Cardiac septum (tissue), 1 donor: ENCODE measurements around the gene LTB4R. TPM values are rescaled to one million over a fixed set of nuclear protein-coding genes. Genes with fewer than 3 reads are reported as not detected.
A peak's percentile ranks its signal among the peaks of the same experiment; 100 is the strongest.
"Not testable (repeated sequence)": the region's sequence is repeated elsewhere in the genome, so short reads cannot be mapped to it uniquely, and the experiment has no call there.

ENCODE experiments used
- DNase-seq: peaks from one replicate; pipeline ENCODE4 v3.0.0-alpha.2; 2020; ENCODE audit warnings: low spot score
- intact Hi-C: fragments of 100-400 bp; cut with DNase I; formaldehyde crosslinking; loops from one replicate; pipeline ENCODE4 v1.14.0; 2022
- total RNA-seq: library from RNA; stranded (reverse); fragmentation: NEBNext Ultra II Directional; extraction: Animal tissue kit (Norgen Biotek cat#: 25700); gene quantifications from one replicate; pipeline ENCODE4 v1.2.1, GENCODE V29; 2021
- donor health status: DM: no; HTN: no; CAD: no.

Gene LTB4R
- total RNA-seq, 1 donor from 2014 or later, result 1.8 TPM

DNA sequence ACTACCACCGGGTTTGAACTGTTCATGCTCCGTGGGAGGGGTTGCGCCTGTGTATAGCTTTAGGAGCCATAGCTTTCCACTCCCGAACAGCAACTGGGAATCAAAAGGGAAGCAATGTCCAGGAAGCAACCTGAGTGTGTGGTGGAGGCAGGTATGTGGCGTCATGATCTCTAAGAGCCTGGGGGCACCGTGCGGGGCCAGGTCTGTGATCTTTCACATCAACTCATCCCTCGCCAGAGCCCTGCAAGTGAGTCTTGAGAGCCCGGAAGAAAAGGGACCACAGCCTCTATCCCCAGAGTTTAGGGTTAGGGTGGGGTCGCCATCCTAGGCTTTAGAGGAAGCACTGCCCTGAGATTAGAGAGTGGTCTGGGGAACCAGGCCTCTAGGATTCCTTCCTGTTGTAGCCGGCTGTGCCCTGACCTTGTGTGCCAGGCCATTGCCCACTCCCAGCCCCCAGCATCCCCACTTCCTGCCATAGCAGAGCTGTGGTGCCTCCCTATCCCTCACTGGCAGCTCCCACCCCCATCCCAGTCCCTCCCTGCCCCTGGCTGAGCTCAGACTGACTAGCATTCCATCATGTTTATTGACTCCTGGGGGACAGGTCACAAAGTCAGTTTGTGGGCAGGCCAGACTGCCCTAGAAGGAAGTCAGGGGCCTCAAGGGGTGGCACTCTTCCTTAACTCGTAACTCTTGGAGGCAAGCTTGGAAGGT, 24.3 kb downstream of the LTB4R start:
- intact Hi-C loops, result loop anchor here (2.0 kb wide), 1 partner anchor 31 kb away; no protein-coding TSS in a partner anchor
- no peak for DNase-seq

DNA sequence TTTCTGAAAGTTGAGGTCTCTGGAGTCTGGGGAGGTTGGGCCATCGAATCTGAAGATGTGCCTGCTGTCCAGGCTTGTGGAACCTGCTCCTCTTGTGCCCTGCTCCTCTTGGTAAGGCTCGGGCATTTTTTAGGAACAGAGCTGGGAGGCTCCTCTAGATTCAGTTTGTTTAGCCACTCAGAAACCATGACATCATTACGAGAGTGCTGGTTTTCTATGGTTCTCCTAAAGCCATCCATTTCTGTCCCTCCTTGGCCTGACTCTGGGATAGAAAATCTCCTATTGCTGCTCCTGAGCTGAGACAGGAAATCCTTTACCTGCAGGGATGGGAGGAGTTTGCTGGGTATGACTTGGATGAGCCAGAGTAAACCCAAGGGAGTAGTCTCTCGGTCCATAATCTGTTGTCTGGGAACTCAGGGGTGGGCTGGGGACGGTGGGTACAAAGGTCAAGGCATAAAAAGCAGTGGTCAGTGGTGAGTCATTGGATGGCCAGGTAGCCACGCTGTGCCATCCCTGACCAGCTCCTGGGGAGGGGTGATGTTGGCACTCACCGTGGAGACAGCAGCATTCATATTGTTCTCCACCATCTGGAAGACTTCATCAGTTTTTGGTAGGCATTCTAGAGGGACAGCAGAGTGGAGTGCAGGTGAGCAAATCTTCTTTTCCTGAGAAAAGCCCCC, 26.0 kb downstream of the LTB4R start:
- intact Hi-C loops, result no loop called here
- DNase-seq, result no peak

DNA sequence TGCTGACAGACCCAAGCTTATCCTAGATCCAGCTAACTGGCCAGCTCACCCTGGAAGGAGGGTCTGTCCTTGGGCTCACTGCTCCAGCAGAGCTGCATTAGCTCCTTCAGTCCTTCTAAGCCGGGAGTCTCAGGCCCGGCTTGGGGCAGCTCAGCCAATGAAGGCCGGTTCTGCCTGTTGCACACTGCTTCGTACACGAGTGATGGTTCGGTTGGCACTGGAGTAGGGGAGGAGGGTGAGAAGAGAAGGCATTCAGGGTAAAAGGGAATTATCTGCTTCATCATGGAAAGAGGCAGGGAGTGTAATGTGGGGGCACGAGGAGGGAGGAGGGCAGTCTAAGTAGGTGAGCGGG, 26.5 kb downstream of the LTB4R start:
- intact Hi-C loops, result no loop called here
- DNase-seq, result no peak

DNA sequence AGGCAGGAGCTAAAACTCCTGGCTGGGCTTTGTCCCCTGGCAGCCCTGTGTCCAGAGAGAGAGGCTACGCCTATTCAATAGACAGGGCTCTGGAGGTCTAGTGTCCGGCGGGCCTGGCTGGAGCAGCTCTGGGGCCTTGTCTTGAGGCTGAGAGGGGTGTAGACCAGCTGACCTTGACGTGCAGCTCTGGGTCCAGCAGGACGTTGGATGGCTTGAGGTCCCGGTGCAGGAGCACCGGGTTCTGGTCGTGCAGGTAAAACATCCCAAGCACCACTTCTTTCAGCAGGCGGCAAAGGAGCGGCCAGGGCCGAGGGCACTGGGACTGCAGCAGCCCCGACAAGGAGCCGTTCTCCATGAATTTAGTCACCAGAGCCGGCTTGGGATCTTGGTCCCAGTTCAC, 27.5 kb downstream of the LTB4R start:
- intact Hi-C loops, result no loop called here
- no peak for DNase-seq

DNA sequence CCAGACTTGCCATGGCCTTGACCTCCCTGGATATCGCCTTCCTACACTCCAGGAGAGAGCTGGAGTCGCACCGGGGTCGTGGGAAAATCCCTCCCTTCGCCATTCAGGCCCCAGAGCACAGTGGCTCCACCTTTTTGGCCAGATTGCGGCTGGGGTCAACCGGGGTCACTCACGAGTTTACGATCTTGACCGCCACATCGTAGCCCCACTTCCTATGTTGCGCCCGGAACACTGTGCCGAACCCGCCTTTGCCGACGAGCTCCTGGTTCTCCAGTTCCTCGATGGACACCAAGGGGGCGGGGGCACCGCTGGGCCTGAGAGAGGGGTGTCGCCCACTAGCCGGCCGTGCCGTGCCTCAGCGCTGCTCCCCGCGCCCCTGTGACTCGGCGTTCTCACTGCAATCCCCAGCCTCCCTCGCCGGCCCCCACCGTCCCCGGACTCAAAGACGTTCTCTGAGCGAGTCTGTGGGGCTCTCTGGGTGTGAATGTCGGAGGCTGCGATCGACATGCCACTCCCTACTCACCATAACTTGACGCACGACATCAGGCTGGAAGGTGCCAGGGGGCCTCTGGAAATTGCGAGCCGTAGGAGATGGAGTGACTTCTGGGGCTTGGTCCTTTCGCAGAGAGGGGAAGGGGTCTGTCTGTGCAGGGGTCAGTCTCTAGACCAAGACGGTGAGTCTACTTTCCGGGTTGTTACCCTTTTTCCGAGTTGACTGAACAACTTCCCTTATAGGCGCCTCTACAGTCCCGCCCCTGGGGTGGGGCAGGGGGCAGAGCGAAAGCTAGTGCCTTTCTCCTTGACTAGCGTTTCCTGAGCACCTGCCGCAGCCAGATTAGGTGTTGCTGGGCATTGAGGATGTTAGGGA, 28.2 kb downstream of the LTB4R start, which contains the start of gene RIPK3:
Gene RIPK3 (minus strand): TSS at position 708 of the 868 bp plus-strand sequence. CDS start 165 bp downstream, at position 543.
- intact Hi-C loops, result no loop called here
- peak; percentile 84 for DNase-seq

DNA sequence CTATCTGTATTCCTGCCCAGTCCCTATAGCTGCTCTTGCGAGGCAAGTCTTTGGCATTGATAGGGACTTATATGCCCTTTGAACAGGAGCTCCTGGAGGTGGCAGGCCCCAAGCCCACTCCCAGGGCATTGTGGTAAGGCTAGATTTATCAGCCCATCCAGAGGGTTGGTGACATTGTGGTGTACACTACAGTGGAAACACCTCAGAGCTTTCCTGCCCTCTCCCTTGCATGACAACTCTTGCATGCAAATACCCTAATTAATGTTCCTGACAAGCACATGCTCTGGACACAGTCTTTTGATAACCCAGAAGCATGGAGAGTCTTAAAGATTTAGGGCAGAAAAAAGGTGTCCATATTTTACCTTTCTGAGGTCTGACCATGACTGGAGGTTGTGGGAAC, 29.3 kb downstream of the LTB4R start:
- DNase-seq, result no peak
- intact Hi-C loops, result no loop called here

DNA sequence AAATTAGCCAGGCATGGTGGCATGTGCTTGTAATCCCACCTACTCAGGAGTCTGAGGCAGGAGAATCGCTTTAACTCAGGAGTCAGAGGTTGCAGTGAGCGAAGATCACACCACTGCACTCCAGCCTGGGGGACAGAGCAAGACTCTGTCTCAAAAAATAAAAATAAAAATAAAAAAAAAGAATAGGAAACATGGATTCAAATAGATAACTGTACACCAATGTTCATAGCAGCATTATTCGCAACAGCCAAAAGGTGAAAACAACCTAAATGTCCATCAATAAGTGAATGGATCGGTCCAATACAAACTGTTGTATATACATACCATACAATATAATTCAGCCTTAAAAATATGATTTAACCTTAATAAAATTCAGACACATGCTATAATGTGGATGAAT, 31.6 kb downstream of the LTB4R start:
- intact Hi-C loops, result no loop called here
- DNase-seq, result no peak

DNA sequence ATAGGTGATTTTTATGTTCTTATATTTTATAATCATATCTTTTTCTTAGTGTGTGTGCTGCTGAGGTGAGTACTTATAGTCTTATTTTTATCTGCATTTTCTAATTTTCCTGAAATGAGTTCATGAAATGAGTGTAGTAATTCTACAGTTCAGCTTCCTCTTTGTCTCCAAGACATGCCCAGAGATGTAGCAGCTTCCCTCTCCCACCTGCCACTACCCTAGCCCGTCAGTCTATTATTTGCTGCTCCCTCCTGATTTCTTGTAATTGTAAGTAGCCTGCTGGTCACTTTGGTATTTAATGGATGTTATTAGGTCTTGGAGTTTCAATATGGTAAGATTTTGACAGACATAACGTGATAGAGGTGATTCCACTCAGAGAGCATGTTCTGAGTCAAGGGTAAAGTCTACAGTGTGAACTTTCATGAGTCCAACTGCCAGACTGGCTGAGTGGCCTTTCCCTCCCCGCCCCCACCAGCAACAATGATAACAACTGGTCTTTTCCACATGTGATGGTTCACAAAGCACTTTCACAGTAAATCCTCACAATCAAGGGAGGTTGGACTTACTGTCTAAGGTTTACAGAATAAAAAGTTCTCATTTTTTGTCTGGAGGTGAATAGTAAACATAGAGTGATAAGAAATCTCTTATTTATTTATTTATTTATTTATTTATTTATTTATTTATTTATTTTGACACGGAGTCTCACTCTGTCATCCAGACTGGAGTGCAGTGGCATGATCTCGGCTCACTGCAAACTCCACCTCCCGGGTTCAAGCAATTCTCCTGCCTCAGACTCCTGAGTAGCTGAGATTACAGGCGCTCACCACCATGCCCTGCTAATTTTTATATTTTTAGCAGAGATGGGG, 32.7 kb downstream of the LTB4R start:
- intact Hi-C loops, result no loop called here
- no peak for DNase-seq

DNA sequence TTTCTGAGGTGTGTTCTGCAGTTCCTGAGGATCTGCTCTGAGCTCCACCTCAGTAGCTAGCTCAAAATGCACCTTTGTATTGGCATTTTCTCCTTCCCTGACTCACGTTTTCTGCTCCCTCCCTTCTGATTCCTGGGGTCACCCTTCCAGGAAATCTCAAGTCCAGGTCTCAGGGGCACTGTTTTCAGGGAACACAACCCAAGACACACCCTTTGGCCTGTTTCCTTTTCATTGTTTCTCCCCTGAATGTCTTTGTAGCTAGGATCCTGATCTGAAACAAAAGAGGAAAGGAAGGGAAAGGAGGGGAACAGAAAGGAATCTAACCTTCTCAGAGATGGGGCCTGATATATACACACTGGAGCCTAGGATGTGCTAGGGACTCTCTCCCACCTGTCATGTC, 35.8 kb downstream of the LTB4R start:
- intact Hi-C loops, result no loop called here

DNA sequence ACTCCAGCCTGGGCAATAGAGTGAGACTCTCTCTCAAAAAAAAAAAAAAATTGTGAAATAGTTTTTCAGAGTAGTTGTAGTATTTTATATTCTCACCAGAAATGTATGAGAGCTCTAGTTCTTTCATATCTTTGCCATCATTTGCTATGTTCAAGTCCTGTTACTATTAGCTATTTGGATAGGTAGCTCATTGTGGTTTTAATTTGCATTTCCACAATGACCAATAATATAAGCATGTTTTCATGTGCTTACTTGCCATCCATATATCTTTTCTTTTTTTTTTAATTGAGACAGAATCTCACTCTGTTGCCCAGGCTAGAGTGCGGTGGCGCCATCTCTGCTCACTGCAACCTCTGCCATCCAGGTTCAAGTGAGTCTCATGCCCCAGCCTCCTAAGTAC, 36.9 kb downstream of the LTB4R start:
- no peak for DNase-seq
- intact Hi-C loops, result no loop called here

More for the DNA sequence above, 35.8 kb downstream of the LTB4R start:
- DNase-seq, result no peak

DNA sequence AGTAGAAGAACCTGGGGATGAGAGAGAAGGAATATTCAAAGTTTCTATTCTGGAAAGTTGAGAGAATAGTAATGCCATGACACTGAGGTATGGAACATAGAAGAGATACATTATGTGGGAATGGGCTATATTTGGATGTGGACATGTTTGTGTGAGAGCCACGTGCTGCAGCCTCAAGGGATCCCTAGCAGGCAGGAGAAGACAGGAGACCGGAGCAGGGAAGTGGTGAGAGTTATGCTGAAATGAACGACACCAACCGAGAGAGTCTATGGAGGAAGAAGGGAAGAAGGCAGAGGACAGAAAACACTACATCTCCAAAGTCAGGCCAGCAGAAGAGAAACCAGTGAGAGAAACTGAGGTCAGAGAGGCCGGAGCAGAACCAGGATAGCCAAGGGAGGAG, 38.4 kb downstream of the LTB4R start:
- intact Hi-C loops, result no loop called here
- no peak for DNase-seq

DNA sequence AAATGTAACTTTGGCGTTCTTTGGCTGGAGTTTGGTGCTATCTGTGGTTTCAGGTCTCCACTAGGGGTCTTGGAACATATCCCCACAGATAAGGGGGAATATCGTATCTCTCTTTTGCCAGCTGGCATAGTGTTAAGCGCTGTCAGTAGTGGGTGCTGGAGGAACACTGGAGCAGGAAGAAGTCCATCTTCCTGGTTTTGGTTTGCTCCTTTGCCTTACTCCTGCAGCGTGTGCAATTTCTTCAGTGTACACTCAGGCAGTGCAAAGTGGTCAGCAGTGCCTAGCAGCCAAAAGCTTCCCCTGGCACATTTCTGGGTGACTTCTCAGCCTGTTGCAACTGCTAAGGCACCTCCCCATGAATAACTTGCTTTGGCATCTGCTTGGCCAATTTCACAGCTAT, 40.2 kb downstream of the LTB4R start:
- no peak for DNase-seq
- intact Hi-C loops, result no loop called here

DNA sequence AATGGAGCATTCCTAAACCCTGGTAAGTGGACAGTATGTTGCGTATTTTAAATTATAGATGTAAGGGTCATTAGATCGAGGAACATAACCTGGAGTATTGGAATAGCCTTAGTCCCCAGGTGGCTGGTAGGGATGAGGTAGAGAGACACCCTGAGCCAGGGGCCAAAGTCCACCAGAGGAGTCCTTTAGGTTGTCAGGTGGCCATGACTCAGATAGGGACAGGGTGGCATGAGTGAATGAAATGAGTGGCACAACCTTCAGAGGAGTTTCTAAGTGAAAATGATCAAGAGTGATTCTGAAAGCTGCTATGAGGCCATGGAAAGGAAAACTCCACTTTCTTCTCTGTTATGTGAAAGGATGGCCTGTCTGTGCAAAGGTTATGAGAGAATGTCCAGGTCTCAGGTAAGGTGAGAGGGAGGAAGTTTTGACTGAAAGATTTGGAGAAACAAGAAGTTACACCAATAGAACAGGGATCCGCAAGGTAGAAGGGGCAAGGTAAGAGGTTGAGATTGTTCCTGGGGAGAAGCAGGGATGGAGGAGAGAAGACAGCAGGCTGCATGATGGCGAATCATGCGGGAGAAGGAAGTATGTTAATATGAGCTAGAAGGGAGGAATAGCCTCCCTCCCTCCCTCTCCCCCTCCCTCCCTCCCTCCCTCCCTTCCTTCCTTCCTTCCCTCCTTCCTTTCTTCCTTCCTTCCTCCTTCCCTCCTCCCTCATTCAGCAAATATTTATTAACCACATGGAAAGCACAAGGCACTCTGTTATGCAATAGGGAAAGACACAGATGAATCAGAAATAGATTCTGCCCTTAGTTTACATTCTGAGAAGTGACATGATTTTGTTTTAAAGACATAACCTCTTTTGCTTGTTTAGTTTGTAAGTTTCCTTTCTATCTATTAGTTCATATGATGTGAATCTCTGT, 42.5 kb downstream of the LTB4R start:
- DNase-seq, result no peak
- intact Hi-C loops, result no loop called here

DNA sequence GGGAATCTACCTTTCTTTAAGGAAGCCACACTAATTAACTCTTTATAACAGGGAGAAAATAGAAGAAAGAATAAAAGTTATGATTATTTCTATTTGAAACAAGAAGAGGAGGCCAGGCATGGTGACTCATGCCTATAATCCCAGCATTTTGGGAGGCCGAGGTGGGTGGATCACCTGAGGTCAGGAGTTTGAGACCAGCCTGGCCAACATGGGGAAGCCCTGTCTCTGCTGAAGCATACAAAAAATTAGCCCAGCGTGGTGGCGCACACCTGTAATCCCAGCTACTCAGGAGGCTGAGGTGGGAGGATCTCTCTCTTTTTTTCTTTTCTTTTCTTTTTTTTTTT, 43.2 kb downstream of the LTB4R start:
- intact Hi-C loops, DNase-seq: not testable (repeated sequence)

DNA sequence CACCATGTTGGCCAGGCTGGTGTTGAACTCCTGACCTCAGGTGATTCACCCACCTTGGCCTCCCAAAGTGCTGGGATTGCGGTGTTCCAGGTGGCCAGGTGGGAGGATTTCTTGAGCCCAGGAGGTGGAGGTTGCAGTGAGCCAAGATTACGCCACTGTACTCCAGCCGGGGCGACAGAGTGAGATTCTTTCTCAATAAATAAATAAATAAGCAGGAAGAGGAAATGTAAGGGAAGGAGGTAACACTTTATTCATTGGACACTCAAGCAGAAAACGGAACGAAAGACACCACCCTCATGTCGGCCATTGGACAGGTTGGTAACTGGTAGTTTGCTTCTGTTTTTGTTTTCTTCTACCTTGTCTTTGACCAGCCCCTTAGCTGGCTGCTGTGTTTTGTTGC, 43.7 kb downstream of the LTB4R start:
- intact Hi-C loops, result no loop called here
- DNase-seq, result no peak

DNA sequence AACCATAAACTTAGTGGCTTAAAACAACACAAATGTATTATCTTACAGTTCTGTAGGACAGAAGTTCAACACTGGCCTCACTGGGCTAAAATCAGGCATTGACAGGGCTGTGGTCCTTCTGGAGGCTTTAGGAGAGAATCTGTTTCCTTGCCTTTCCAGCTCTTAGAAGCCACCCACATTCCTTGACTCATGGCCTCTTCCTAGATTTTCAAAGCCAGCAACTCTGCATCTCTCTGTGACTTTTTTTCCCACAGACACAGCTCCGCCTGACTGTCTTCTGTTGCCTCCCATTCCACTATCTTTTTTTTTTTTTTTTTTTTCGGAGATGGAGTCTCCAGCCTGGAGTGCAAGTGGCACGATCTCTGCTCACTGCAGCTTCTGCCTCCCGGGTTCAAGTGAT, 44.9 kb downstream of the LTB4R start:
- intact Hi-C loops, result no loop called here
- DNase-seq, result no peak

DNA sequence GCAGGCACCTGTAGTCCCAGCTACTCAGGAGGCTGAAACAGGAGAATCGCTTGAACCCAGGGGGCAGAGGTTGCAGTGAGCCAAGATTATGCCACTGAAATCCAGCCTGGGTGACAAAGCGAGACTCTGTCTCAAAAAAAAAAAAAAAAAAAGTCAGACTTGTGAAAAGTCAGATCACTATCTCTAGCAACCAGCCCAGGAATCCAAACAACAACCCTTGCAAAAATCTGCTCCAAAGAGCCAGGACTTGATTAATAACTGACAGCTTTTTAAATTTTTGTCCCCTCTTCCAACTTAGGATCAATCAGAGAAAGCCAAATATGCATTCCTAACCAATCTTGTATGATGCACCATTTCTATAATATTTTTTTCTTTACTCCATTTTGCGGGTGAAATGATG, 49.0 kb downstream of the LTB4R start:
- DNase-seq, result no peak
- intact Hi-C loops, result no loop called here

DNA sequence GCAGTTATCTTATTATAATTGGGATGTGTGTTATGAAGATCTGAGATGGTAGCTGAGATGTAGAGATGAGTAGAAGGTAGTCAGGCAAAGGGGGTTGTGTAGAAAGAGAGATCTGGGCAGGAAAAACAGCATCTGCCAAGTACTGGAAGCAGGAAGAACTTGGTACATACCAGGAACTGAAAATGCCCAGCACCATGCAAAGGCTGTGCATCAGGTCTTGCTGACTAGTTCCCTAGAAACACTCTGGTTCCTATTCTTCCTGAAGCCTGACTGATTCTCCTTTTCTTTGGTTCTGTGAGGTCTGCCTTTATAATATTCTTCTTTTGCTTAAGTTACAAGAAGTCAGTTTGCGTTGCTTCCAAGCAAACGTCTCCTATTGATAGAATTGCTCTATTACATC, 50.0 kb downstream of the LTB4R start:
- no peak for DNase-seq
- intact Hi-C loops, result no loop called here
